SK-N-SH treated with all-trans-retinoic acid at 6 μM for 48 hours (cell line): Measurements from ENCODE around the gene SLC16A1.

Experiments
- ATAC-seq: fragments of 200-7000 bp; cut with Tn5 transposase; 3 replicates; pipeline ENCODE4 v1.9.1; 2020; ENCODE audit warnings: mild to moderate bottlenecking, moderate library complexity
- BACH2 ChIP-seq: fragments of 250-450 bp; sonication (Bioruptor Pico); IDR thresholded peaks from 2 replicates; pipeline ENCODE4 v1.9.0; 2021; ENCODE audit warnings: mild to moderate bottlenecking, borderline replicate concordance
- CSDC2 ChIP-seq: fragments of 250-450 bp; sonication (Bioruptor Pico); IDR thresholded peaks from 2 replicates; pipeline ENCODE4 v1.5.0; 2020; ENCODE audit warnings: mild to moderate bottlenecking, moderate library complexity
- ESRRG ChIP-seq: fragments of 250-450 bp; sonication (Bioruptor Pico); IDR thresholded peaks from 2 replicates; pipeline ENCODE4 v1.6.1; 2021; ENCODE audit warnings: mild to moderate bottlenecking
- GLIS3 ChIP-seq: fragments of 250-450 bp; sonication (Bioruptor Pico); IDR thresholded peaks from 2 replicates; pipeline ENCODE4 v1.5.0; 2020; ENCODE audit warnings: mild to moderate bottlenecking, moderate library complexity
- ISL1 ChIP-seq: fragments of 250-450 bp; sonication (Bioruptor Pico); IDR thresholded peaks from 2 replicates; pipeline ENCODE4 v2.1.2; 2022; ENCODE audit warnings: mild to moderate bottlenecking, moderate library complexity
- PATZ1 ChIP-seq: fragments of 250-450 bp; sonication (Bioruptor Pico); IDR thresholded peaks from 2 replicates; pipeline ENCODE4 v1.8.0; 2020; ENCODE audit warnings: mild to moderate bottlenecking, moderate library complexity, borderline replicate concordance
- PPARA ChIP-seq: fragments of 250-450 bp; sonication (Bioruptor Pico); IDR thresholded peaks from 2 replicates; pipeline ENCODE4 v1.5.0; 2020; ENCODE audit warnings: mild to moderate bottlenecking, borderline replicate concordance
- RARB ChIP-seq: fragments of 250-450 bp; sonication (Bioruptor Pico); IDR thresholded peaks from 2 replicates; pipeline ENCODE4 v1.8.0; 2021; ENCODE audit warnings: mild to moderate bottlenecking, moderate library complexity
- SNAI2 ChIP-seq: fragments of 250-450 bp; sonication (Bioruptor Pico); IDR thresholded peaks from 2 replicates; pipeline ENCODE4 v1.5.0; 2020; ENCODE audit warnings: mild to moderate bottlenecking, moderate library complexity
- TCF4 ChIP-seq: fragments of 250-450 bp; sonication (Bioruptor Pico); IDR thresholded peaks from 2 replicates; pipeline ENCODE4 v1.8.0; 2021; ENCODE audit warnings: mild to moderate bottlenecking, moderate library complexity, borderline replicate concordance
- ZC3H10 ChIP-seq: fragments of 250-450 bp; sonication (Bioruptor Pico); IDR thresholded peaks from 2 replicates; pipeline ENCODE4 v1.5.1; 2021; ENCODE audit warnings: mild to moderate bottlenecking, moderate library complexity
- ZFP3 ChIP-seq: fragments of 250-450 bp; sonication (Bioruptor Pico); IDR thresholded peaks from 2 replicates; pipeline ENCODE4 v1.5.0; 2020; ENCODE audit warnings: mild to moderate bottlenecking, moderate library complexity
- ZFP30 ChIP-seq: fragments of 450-650 bp; formaldehyde crosslinking; IDR thresholded peaks from 2 replicates; pipeline ENCODE4 v1.5.0; 2022; ENCODE audit warnings: mild to moderate bottlenecking, moderate library complexity
- ZNF565 ChIP-seq: fragments of 450-650 bp; formaldehyde crosslinking; conservative IDR thresholded peaks from 2 replicates; pipeline ENCODE4 v1.5.0; 2020; ENCODE audit warnings: low read depth, mild to moderate bottlenecking, moderate library complexity
- ZNF70 ChIP-seq: fragments of 450-650 bp; formaldehyde crosslinking; IDR thresholded peaks from 2 replicates; pipeline ENCODE4 v1.5.0; 2020; ENCODE audit warnings: mild to moderate bottlenecking, moderate library complexity
- TF ChIP-seq, protein P1 (sequence below): fragments of 250-450 bp; sonication (Bioruptor Pico); IDR thresholded peaks from 2 replicates; pipeline ENCODE4 v1.8.0; 2021; ENCODE audit warnings: low read depth, mild to moderate bottlenecking, moderate library complexity, borderline replicate concordance
- TF ChIP-seq, protein P2 (sequence below): fragments of 250-450 bp; sonication (Bioruptor Pico); IDR thresholded peaks from 2 replicates; pipeline ENCODE4 v1.5.1; 2021; ENCODE audit warnings: mild to moderate bottlenecking, moderate library complexity
- TF ChIP-seq, protein P3 (sequence below): fragments of 250-450 bp; sonication (Bioruptor Pico); IDR thresholded peaks from 2 replicates; pipeline ENCODE4 v1.5.0; 2020; ENCODE audit warnings: mild to moderate bottlenecking, moderate library complexity

The SLC16A1 gene

GRCh38 chr1:112872551-112872962 is 83.4 kb downstream of the SLC16A1 start:
- ATAC-seq = no peak
- TF ChIP-seq ZNF70 (CRISPR knock-in tag) (no peak), BACH2 (CRISPR knock-in tag) (no peak), ZFP3 (CRISPR knock-in tag) (no peak), ZC3H10 (CRISPR knock-in tag) (no peak), ESRRG (CRISPR knock-in tag) (no peak), TCF4 (CRISPR knock-in tag) (no peak), ZFP30 (CRISPR knock-in tag) (no peak), RARB (CRISPR knock-in tag) (no peak), CSDC2 (CRISPR knock-in tag) (no peak), GLIS3 (CRISPR knock-in tag) (no peak), PPARA (no peak), ISL1 (no peak), SNAI2 (CRISPR knock-in tag) (no peak)

- no peak for ATAC-seq
- TF ChIP-seq ZNF565 (no peak), ZFP30 (CRISPR knock-in tag) (no peak)
Observed at GRCh38 chr1:112870887-112871646, 84.9 kb downstream of the SLC16A1 start.

DNA sequence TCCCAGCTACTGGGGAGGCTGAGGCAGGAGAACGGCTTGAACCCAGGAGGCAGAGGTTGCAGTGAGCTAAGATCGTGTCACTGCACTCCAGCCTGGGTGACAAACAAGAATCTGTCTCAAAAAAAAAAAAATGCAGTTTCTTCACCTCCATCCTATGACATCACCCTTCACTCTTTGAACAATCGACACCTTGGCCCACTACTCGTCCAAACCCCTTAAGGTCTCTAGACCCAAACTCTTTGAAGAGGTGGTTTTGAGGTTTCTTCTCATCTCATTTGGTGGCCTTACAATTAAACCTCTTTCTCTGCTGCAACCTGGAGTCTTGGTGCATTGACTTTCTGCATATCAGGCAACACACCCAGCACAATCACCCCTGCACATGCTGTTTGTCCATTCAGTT is 86.1 kb downstream of the SLC16A1 start:
- no peak for ATAC-seq

GRCh38 chr1:112868191-112868590 is 87.8 kb downstream of the SLC16A1 start:
- TF ChIP-seq GLIS3 (CRISPR knock-in tag) (no peak), TCF4 (CRISPR knock-in tag) (no peak), ISL1 (no peak), PPARA (no peak), ZC3H10 (CRISPR knock-in tag) (no peak), ZFP30 (CRISPR knock-in tag) (no peak), PATZ1 (CRISPR knock-in tag) (no peak)
- TF ChIP-seq, protein P1, sequence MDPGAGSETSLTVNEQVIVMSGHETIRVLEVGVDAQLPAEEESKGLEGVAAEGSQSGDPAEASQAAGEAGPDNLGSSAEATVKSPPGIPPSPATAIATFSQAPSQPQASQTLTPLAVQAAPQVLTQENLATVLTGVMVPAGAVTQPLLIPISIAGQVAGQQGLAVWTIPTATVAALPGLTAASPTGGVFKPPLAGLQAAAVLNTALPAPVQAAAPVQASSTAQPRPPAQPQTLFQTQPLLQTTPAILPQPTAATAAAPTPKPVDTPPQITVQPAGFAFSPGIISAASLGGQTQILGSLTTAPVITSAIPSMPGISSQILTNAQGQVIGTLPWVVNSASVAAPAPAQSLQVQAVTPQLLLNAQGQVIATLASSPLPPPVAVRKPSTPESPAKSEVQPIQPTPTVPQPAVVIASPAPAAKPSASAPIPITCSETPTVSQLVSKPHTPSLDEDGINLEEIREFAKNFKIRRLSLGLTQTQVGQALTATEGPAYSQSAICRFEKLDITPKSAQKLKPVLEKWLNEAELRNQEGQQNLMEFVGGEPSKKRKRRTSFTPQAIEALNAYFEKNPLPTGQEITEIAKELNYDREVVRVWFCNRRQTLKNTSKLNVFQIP (CRISPR knock-in tag) = no peak
- TF ChIP-seq, all 23 proteins: peak for 0
- no peak for ATAC-seq

More for the DNA sequence above, 86.1 kb downstream of the SLC16A1 start:
- no peak for TF ChIP-seq ZFP30 (CRISPR knock-in tag)
- TF ChIP-seq, protein P1 (CRISPR knock-in tag) = no peak
- TF ChIP-seq, protein P2, sequence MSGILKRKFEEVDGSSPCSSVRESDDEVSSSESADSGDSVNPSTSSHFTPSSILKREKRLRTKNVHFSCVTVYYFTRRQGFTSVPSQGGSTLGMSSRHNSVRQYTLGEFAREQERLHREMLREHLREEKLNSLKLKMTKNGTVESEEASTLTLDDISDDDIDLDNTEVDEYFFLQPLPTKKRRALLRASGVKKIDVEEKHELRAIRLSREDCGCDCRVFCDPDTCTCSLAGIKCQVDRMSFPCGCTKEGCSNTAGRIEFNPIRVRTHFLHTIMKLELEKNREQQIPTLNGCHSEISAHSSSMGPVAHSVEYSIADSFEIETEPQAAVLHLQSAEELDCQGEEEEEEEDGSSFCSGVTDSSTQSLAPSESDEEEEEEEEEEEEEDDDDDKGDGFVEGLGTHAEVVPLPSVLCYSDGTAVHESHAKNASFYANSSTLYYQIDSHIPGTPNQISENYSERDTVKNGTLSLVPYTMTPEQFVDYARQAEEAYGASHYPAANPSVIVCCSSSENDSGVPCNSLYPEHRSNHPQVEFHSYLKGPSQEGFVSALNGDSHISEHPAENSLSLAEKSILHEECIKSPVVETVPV (CRISPR knock-in tag) = no peak
- TF ChIP-seq, protein P3, sequence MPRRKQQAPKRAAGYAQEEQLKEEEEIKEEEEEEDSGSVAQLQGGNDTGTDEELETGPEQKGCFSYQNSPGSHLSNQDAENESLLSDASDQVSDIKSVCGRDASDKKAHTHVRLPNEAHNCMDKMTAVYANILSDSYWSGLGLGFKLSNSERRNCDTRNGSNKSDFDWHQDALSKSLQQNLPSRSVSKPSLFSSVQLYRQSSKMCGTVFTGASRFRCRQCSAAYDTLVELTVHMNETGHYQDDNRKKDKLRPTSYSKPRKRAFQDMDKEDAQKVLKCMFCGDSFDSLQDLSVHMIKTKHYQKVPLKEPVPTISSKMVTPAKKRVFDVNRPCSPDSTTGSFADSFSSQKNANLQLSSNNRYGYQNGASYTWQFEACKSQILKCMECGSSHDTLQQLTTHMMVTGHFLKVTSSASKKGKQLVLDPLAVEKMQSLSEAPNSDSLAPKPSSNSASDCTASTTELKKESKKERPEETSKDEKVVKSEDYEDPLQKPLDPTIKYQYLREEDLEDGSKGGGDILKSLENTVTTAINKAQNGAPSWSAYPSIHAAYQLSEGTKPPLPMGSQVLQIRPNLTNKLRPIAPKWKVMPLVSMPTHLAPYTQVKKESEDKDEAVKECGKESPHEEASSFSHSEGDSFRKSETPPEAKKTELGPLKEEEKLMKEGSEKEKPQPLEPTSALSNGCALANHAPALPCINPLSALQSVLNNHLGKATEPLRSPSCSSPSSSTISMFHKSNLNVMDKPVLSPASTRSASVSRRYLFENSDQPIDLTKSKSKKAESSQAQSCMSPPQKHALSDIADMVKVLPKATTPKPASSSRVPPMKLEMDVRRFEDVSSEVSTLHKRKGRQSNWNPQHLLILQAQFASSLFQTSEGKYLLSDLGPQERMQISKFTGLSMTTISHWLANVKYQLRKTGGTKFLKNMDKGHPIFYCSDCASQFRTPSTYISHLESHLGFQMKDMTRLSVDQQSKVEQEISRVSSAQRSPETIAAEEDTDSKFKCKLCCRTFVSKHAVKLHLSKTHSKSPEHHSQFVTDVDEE = no peak
